GM23338 (cell line): ENCODE measurements around the gene KIAA0232.

Experiments used
- CREB1 ChIP-seq: fragments of 250-450 bp; sonication (Bioruptor Pico); IDR thresholded peaks from 2 replicates; pipeline ENCODE4 v1.5.0; 2020; ENCODE audit warnings: low read depth, mild to moderate bottlenecking, moderate library complexity
- EZH2 ChIP-seq: fragments of 200-600 bp; sonication (generic); IDR thresholded peaks from one replicate; pipeline ENCODE4 v1.8.0; 2017; ENCODE audit warnings: antibody characterized with exemption, mild to moderate bottlenecking, low read depth; ENCODE audit not compliant: unreplicated experiment
- EZH2phosphoT487 ChIP-seq: fragments of 200-600 bp; sonication (generic); IDR thresholded peaks from one replicate; pipeline ENCODE4 v1.8.1; 2018; ENCODE audit warnings: antibody characterized with exemption; ENCODE audit not compliant: unreplicated experiment
- JUNB ChIP-seq: IDR thresholded peaks from one replicate; pipeline ENCODE4 v1.6.1; 2016; ENCODE audit warnings: antibody characterized with exemption; ENCODE audit not compliant: unreplicated experiment
- POLR2AphosphoS5 ChIP-seq: IDR thresholded peaks from 2 replicates; pipeline ENCODE4 v1.6.1; 2016; ENCODE audit warnings: antibody characterized with exemption, low read depth
- REST ChIP-seq: IDR thresholded peaks from one replicate; pipeline ENCODE4 v1.6.1; 2018; ENCODE audit warnings: antibody characterized with exemption; ENCODE audit not compliant: unreplicated experiment
- STAT1 ChIP-seq: IDR thresholded peaks from one replicate; pipeline ENCODE4 v1.6.1; 2016; ENCODE audit warnings: antibody characterized with exemption; ENCODE audit not compliant: unreplicated experiment
- ZNF114 ChIP-seq: fragments of 250-450 bp; sonication (Bioruptor Pico); IDR thresholded peaks from 2 replicates; pipeline ENCODE4 v1.5.0; 2020; ENCODE audit warnings: mild to moderate bottlenecking, moderate library complexity
- TF ChIP-seq, protein P1 (sequence below), 2 experiments: fragments of 200-600 bp in 1 of 2; sonication (generic) in 1 of 2; conservative IDR thresholded peaks; 2 replicates each; pipeline versions ENCODE4 v1.5.1 to v1.6.1; 2016 to 2017; ENCODE audit warnings: antibody characterized with exemption in 2 of 2, low read depth in 2 of 2, mild to moderate bottlenecking in 2 of 2, moderate library complexity in 1 of 2

- TF ChIP-seq, protein P1, sequence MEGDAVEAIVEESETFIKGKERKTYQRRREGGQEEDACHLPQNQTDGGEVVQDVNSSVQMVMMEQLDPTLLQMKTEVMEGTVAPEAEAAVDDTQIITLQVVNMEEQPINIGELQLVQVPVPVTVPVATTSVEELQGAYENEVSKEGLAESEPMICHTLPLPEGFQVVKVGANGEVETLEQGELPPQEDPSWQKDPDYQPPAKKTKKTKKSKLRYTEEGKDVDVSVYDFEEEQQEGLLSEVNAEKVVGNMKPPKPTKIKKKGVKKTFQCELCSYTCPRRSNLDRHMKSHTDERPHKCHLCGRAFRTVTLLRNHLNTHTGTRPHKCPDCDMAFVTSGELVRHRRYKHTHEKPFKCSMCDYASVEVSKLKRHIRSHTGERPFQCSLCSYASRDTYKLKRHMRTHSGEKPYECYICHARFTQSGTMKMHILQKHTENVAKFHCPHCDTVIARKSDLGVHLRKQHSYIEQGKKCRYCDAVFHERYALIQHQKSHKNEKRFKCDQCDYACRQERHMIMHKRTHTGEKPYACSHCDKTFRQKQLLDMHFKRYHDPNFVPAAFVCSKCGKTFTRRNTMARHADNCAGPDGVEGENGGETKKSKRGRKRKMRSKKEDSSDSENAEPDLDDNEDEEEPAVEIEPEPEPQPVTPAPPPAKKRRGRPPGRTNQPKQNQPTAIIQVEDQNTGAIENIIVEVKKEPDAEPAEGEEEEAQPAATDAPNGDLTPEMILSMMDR (conservative IDR thresholded peaks at IDR 0.05; ENCODE audit: low read depth in 2 of 2) = no peak
- no peak for TF ChIP-seq EZH2phosphoT487
- no peak for TF ChIP-seq REST
- no peak for TF ChIP-seq POLR2AphosphoS5
- no peak for TF ChIP-seq EZH2
- no peak for TF ChIP-seq STAT1
- TF ChIP-seq CREB1 = no peak
- TF ChIP-seq ZNF114 (CRISPR knock-in tag) = no peak
- TF ChIP-seq JUNB = no peak
These were observed 25.7 kb downstream of the KIAA0232 start for GRCh38 chr4:6808259-6808658.
